PFSK-1 (cell line): Measurements from ENCODE around the gene IFITM2.
A peak's percentile ranks its signal among the peaks of the same experiment; 100 is the strongest.

ENCODE experiments used
- FOXP2 ChIP-seq: optimal IDR thresholded peaks from 2 replicates; pipeline ENCODE3; 2011; ENCODE audit warnings: borderline replicate concordance, control low read depth, inconsistent platforms; ENCODE audit not compliant: insufficient read depth; ENCODE audit errors: extremely low read length, extremely low read depth
- POLR2AphosphoS5 ChIP-seq: IDR thresholded peaks from 2 replicates; pipeline ENCODE4 v1.6.1; 2012; ENCODE audit warnings: low read depth, mild to moderate bottlenecking, control low read depth, low read length, moderate library complexity
- REST ChIP-seq, 2 experiments: IDR thresholded peaks; 2 replicates each; pipeline versions ENCODE4 v1.6.1 to v1.8.0; 2011 to 2012; ENCODE audit warnings: low read depth in 2 of 2, low read length in 2 of 2, control low read depth in 1 of 2, inconsistent platforms in 1 of 2, mild to moderate bottlenecking in 1 of 2, moderate library complexity in 1 of 2; ENCODE audit not compliant: insufficient read depth in 1 of 2
- SIN3A ChIP-seq: IDR thresholded peaks from 2 replicates; pipeline ENCODE4 v1.6.1; 2012; ENCODE audit warnings: mild to moderate bottlenecking, low read length, moderate library complexity, borderline replicate concordance; ENCODE audit not compliant: insufficient read depth
- TAF1 ChIP-seq: IDR thresholded peaks from 2 replicates; pipeline ENCODE4 v1.6.1; 2012; ENCODE audit warnings: low read length, control low read depth, borderline replicate concordance; ENCODE audit not compliant: insufficient read depth

IFITM2 gene

GRCh38 chr11:279966-280705 is 27.5 kb upstream of the IFITM2 start:
- TF ChIP-seq REST (IDR thresholded peaks at IDR 0.05; ENCODE audit: insufficient read depth in 1 of 2, low read depth in 2 of 2, low read length in 2 of 2), result peak; percentile 81 to 92
- TF ChIP-seq FOXP2, result no peak

- TF ChIP-seq POLR2AphosphoS5, result no peak
- no peak for TF ChIP-seq SIN3A
- TF ChIP-seq FOXP2, result no peak
- no peak for TF ChIP-seq TAF1
- peak in 1 of 2 experiments; percentile 40; a peak in 1 of 4 replicates for TF ChIP-seq REST (IDR thresholded peaks at IDR 0.05; ENCODE audit: insufficient read depth in 1 of 2, low read depth in 2 of 2, low read length in 2 of 2)
Measured at GRCh38 chr11:280706-281485, 26.7 kb upstream of the IFITM2 start.

GRCh38 chr11:281486-282161 is 26.0 kb upstream of the IFITM2 start:
- no peak for TF ChIP-seq POLR2AphosphoS5
- TF ChIP-seq TAF1, result no peak
- TF ChIP-seq SIN3A, result no peak
- TF ChIP-seq FOXP2, result no peak
- no peak for TF ChIP-seq REST (IDR thresholded peaks at IDR 0.05; ENCODE audit: insufficient read depth in 1 of 2, low read depth in 2 of 2, low read length in 2 of 2)

GRCh38 chr11:282171-282570 is 25.4 kb upstream of the IFITM2 start:
- TF ChIP-seq SIN3A, result no peak
- TF ChIP-seq FOXP2, result no peak
- no peak for TF ChIP-seq POLR2AphosphoS5
- no peak for TF ChIP-seq TAF1
- no peak for TF ChIP-seq REST (IDR thresholded peaks at IDR 0.05; ENCODE audit: insufficient read depth in 1 of 2, low read depth in 2 of 2, low read length in 2 of 2)
